GM12878 (cell line): Measurements from ENCODE around the gene VCX2. TPM values are rescaled to one million over a fixed set of nuclear protein-coding genes. Genes with fewer than 3 reads are reported as not detected.

Experiments used
- ATAC-seq: fragments of 200-7000 bp; cut with Tn5 transposase; 3 replicates; pipeline ENCODE4 v1.9.1; 2020; ENCODE audit warnings: mild to moderate bottlenecking, moderate library complexity
- BruUV-seq: library from RNA; stranded (reverse); fragments of 400-500 nt; replicated peaks from 2 replicates; lab custom pipeline; 2021; lab: Mats Ljungman, UMichigan
- CTCF ChIA-PET: fragments of 300-600 bp; sonication (Branson Sonifier 250); formaldehyde crosslinking; extraction: SDS; loops from one replicate; lab custom pipeline; 2021; ENCODE audit warnings: inconsistent platforms; lab: Yijun Ruan, JAX
- POLR2A ChIA-PET: fragments of 350-600 bp; formaldehyde crosslinking; extraction: SDS; loops from one replicate; lab custom pipeline; 2021; ENCODE audit warnings: inconsistent platforms; lab: Charles Lee
- RAD21 ChIA-PET: fragments of 300-600 bp; sonication (Branson Sonifier 250); formaldehyde crosslinking; loops from one replicate; lab custom pipeline; 2023; ENCODE audit warnings: antibody characterized with exemption; ENCODE audit not compliant: unreplicated experiment; lab: Charles Lee
- SMC1A ChIA-PET: fragments of 300-600 bp; sonication (Branson Sonifier 250); formaldehyde crosslinking; loops from one replicate; lab custom pipeline; 2023; ENCODE audit not compliant: unreplicated experiment, uncharacterized antibody; lab: Charles Lee
- DNase-seq: peaks from one replicate; pipeline ENCODE4 v3.0.0-alpha.2; 2011; ENCODE audit warnings: low read depth, low spot score
- FAIRE-seq: peaks from 3 replicates; lab custom pipeline; 2011; peaks lifted over from hg19 to GRCh38; lab: Jason Lieb, UNC
- H2AFZ ChIP-seq: 2 replicates; pipeline ENCODE4 v1.6.0; 2011; ENCODE audit warnings: low read depth, low read length, control low read depth; ENCODE audit not compliant: control insufficient read depth
- H3K27ac ChIP-seq: 2 replicates; pipeline ENCODE4 v1.5.1; 2011; ENCODE audit warnings: control low read depth; ENCODE audit not compliant: control insufficient read depth, insufficient read depth
- H3K27me3 ChIP-seq, 2 experiments: replicated peaks in 1 of 2; 2 replicates each; pipeline versions ENCODE4 v1.6.0 to v1.6.1; 2011; ENCODE audit warnings: low read length in 1 of 2; ENCODE audit not compliant: control insufficient read depth in 2 of 2, insufficient read depth in 2 of 2
- H3K36me3 ChIP-seq, 2 experiments: 2 replicates each; pipeline ENCODE4 v1.5.1; 2011; ENCODE audit warnings: low read length in 1 of 2; ENCODE audit not compliant: control insufficient read depth in 2 of 2, insufficient read depth in 2 of 2
- H3K4me1 ChIP-seq: 2 replicates; pipeline ENCODE4 v1.6.1; 2011; ENCODE audit warnings: mild to moderate bottlenecking, low read length, moderate library complexity, mixed read lengths; ENCODE audit not compliant: control insufficient read depth, insufficient read depth
- H3K4me2 ChIP-seq: 2 replicates; pipeline ENCODE4 v1.6.0; 2011; ENCODE audit warnings: control low read depth; ENCODE audit not compliant: control insufficient read depth, insufficient read depth
- H3K4me3 ChIP-seq: fragments of 200-600 bp; sonication (generic); 2 replicates; pipeline ENCODE4 v1.5.1; 2016
- H3K79me2 ChIP-seq: 2 replicates; pipeline ENCODE4 v1.6.0; 2011; ENCODE audit warnings: low read length; ENCODE audit not compliant: control insufficient read depth, insufficient read depth
- H3K9ac ChIP-seq: 2 replicates; pipeline ENCODE4 v1.8.0; 2011; ENCODE audit warnings: low read length, control low read depth, mixed read lengths; ENCODE audit not compliant: control insufficient read depth, insufficient read depth
- H3K9me3 ChIP-seq: replicated peaks from 3 replicates; pipeline ENCODE4 v1.5.1; 2011; ENCODE audit warnings: mild to moderate bottlenecking, low read length; ENCODE audit not compliant: control insufficient read depth, insufficient read depth
- H4K20me1 ChIP-seq: 2 replicates; pipeline ENCODE4 v1.6.0; 2011; ENCODE audit not compliant: control insufficient read depth, insufficient read depth
- CBFB ChIP-seq: IDR thresholded peaks from 2 replicates; pipeline ENCODE4 v1.6.1; 2016; ENCODE audit warnings: antibody characterized with exemption, low read depth
- CBX3 ChIP-seq: fragments of 200-600 bp; sonication (generic); IDR thresholded peaks from 2 replicates; pipeline ENCODE4 v1.6.1; 2016; ENCODE audit warnings: low read depth, borderline replicate concordance
- CBX5 ChIP-seq: sonication (generic); IDR thresholded peaks from 2 replicates; pipeline ENCODE4 v1.6.1; 2016; ENCODE audit warnings: low read depth, moderate library complexity, mild to moderate bottlenecking, inconsistent platforms
- EZH2 ChIP-seq: IDR thresholded peaks from 2 replicates; pipeline ENCODE4 v1.6.1; 2012; ENCODE audit warnings: low read depth, mild to moderate bottlenecking, control low read depth, inconsistent platforms, low read length, borderline replicate concordance; ENCODE audit not compliant: control insufficient read depth
- IRF3 ChIP-seq: fragments of 450-650 bp; IDR thresholded peaks from 2 replicates; pipeline ENCODE4 v1.6.1; 2014; ENCODE audit warnings: mild to moderate bottlenecking
- MTA2 ChIP-seq: fragments of 450-650 bp; IDR thresholded peaks from 2 replicates; pipeline ENCODE4 v1.6.1; 2016; ENCODE audit warnings: low read depth, mild to moderate bottlenecking, moderate library complexity
- NFIC ChIP-seq: IDR thresholded peaks from 2 replicates; pipeline ENCODE4 v1.6.1; 2012; ENCODE audit warnings: low read depth, mild to moderate bottlenecking, inconsistent platforms, low read length, moderate library complexity
- NFYA ChIP-seq: IDR thresholded peaks from 2 replicates; pipeline ENCODE4 v1.6.1; 2011; ENCODE audit warnings: low read depth, mild to moderate bottlenecking, low read length, improper control_type of control experiment, borderline replicate concordance
- NR2C2 ChIP-seq: IDR thresholded peaks from 2 replicates; pipeline ENCODE4 v1.6.1; 2011; ENCODE audit warnings: borderline replicate concordance, low read depth; ENCODE audit not compliant: control insufficient read depth, insufficient read length
- PAX8 ChIP-seq: fragments of 450-650 bp; IDR thresholded peaks from 2 replicates; pipeline ENCODE4 v1.6.1; 2017; ENCODE audit warnings: mild to moderate bottlenecking, moderate library complexity
- POLR2AphosphoS5 ChIP-seq: IDR thresholded peaks from 2 replicates; pipeline ENCODE4 v1.6.1; 2011; ENCODE audit warnings: mild to moderate bottlenecking, low read length, inconsistent platforms
- RAD51 ChIP-seq: fragments of 450-650 bp; IDR thresholded peaks from 2 replicates; pipeline ENCODE4 v1.6.1; 2016; ENCODE audit warnings: moderate library complexity, mild to moderate bottlenecking, inconsistent platforms
- SKIL ChIP-seq: fragments of 450-650 bp; IDR thresholded peaks from 2 replicates; pipeline ENCODE4 v1.6.1; 2017; ENCODE audit warnings: mild to moderate bottlenecking, low read depth, inconsistent platforms; ENCODE audit not compliant: poor library complexity, severe bottlenecking
- SMARCA5 ChIP-seq: fragments of 450-650 bp; IDR thresholded peaks from 2 replicates; pipeline ENCODE4 v1.6.1; 2017; ENCODE audit warnings: mild to moderate bottlenecking
- SMC3 ChIP-seq: IDR thresholded peaks from 2 replicates; pipeline ENCODE4 v1.6.1; 2011; ENCODE audit warnings: low read length, improper control_type of control experiment, borderline replicate concordance
- TBL1XR1 ChIP-seq: IDR thresholded peaks from 2 replicates; pipeline ENCODE4 v1.6.1; 2012; ENCODE audit warnings: low read depth, low read length, improper control_type of control experiment
- ZBTB11 ChIP-seq: fragments of 450-650 bp; formaldehyde crosslinking; IDR thresholded peaks from 2 replicates; pipeline ENCODE4 v1.5.0; 2022; ENCODE audit warnings: mild to moderate bottlenecking, missing genetic modification characterization
- WGBS: methylation state at CpG from one replicate; pipeline ENCODE4 v1.1.6; 2016; ENCODE audit warnings: low lambda C conversion rate; ENCODE audit not compliant: insufficient replicate concordance, insufficient coverage; ENCODE audit errors: missing lambda C conversion rate; 5-methylcytosine and 5-hydroxymethylcytosine counted together
- in situ Hi-C: fragments of 300-500 bp; cut with MboI; formaldehyde crosslinking; loops from 9 replicates; pipeline ENCODE4 v1.14.3; 2018; ENCODE audit warnings: mixed read lengths
- intact Hi-C: fragments of 100-400 bp; cut with micrococcal nuclease; formaldehyde crosslinking; loops from one replicate; pipeline ENCODE4 v1.14.2; 2022; ENCODE audit not compliant: unreplicated experiment
- polyA plus RNA-seq, 11 experiments: library from polyadenylated mRNA; depleted of rRNA in 4 of 11; unstranded in 6 of 11; stranded (reverse) in 5 of 11; fragments of >200 nt; fragmentation: Nextera tagmentation in 4 of 11; fragmentation: Illumina TruSeq in 1 of 11; extraction: Ambion mirVana in 4 of 11; extraction: Trizol in 1 of 11; gene quantifications; 1 replicate in 1 of 11; 2 replicates in 10 of 11; pipeline versions ENCODE4 v1.2.1 to v1.2.3, GENCODE V29; 2011 to 2016; ENCODE audit warnings: inconsistent platforms in 2 of 11, missing spikeins in 2 of 11, low read depth in 1 of 11
- total RNA-seq, 4 experiments: library from RNA; depleted of rRNA in 3 of 4; stranded (reverse); fragments of >200 nt in 3 of 4; fragmentation: Illumina TruSeq in 1 of 4; extraction: Trizol in 1 of 4; gene quantifications; 2 replicates each; pipeline versions ENCODE4 v1.2.1 to v1.2.3, GENCODE V29; 2013 to 2021

The VCX2 gene
- total and polyA plus RNA-seq, 10 of the 15 experiments (the other 5 are each of a cell fraction or from before 2014, with no cell fraction given), result not detected

GRCh38 chrX:8189096-8189830 lies 18.2 kb upstream of the VCX2 start:
- no peak overlapping the region for H3K9ac ChIP-seq
- DNase-seq, result no peak
- POLR2A ChIA-PET, result no interaction called here
- H3K4me1 ChIP-seq, result no peaks in the 10 kb centered on the region
- H3K36me3 ChIP-seq, result no peaks in the 10 kb centered on the region
- H3K9me3 ChIP-seq, result no peaks in the 10 kb centered on the region
- RAD21 ChIA-PET, result no interaction called here
- H3K79me2 ChIP-seq, result no peaks in the 10 kb centered on the region
- SMC1A ChIA-PET, result no interaction called here
- ATAC-seq, result no peak
- intact Hi-C loops (no loop called here), in situ Hi-C loops (no loop called here)
- no peak for FAIRE-seq
- no peaks in the 10 kb centered on the region for H4K20me1 ChIP-seq
- H3K4me3 ChIP-seq, result no peak overlapping the region
- TF ChIP-seq PAX8 (no peak), MTA2 (no peak), ZBTB11 (CRISPR knock-in tag) (no peak), SMARCA5 (no peak), CBX3 (no peak), NR2C2 (no peak), NFYA (no peak), POLR2AphosphoS5 (no peak), SMC3 (no peak), EZH2 (no peak), CBX5 (no peak), IRF3 (no peak), CBFB (no peak), RAD51 (no peak), TBL1XR1 (no peak), SKIL (no peak), NFIC (no peak)
- WGBS, result 32% methylated on average over 6 of the region's 6 CpGs
- no peak overlapping the region for H3K4me2 ChIP-seq
- no peak overlapping the region for H3K27ac ChIP-seq
- CTCF ChIA-PET, result no interaction called here
- no peak overlapping the region for H2AFZ ChIP-seq
- H3K27me3 ChIP-seq, result no peaks in the 10 kb centered on the region
- no TSS peak for BruUV-seq
